ENCODE data around the gene UGT1A5. TPM values are rescaled to one million over a fixed set of nuclear protein-coding genes. Genes with fewer than 3 reads are reported as not detected.

UGT1A5 gene
- total and polyA plus RNA-seq, 2 of the 4 experiments (the other 2 are of a cell fraction): not detected

DNA sequence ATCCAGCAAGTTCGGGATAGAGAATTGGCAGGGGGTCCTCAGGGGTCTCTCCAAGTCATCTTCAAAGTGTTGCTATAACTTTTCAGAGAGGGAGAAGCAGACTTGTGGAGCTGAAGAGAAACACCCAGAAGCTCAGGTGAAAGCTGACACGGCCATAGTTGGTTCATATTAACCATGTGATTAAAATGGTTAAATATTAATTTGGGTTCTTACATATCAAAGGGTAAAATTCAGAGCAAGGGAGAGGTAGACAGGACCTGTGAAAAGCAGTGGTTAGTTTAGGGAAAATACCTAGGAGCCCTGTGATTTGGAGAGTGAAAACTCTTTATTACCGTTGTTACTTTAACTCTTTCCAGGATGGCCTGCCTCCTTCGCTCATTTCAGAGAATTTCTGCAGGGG lies 20.1 kb upstream of the UGT1A5 start, which contains the start of gene UGT1A6:
TSS of gene UGT1A6 (plus strand) at position 243 of the 400 bp plus-strand sequence. CDS start at position 358, 115 bp downstream.
- Histone ChIP-seq H2AFZ (replicated peaks; ENCODE audit: low read length, poor library complexity) (no peak within 1 kb of the TSS), H3K79me1 (ENCODE audit: low read depth in 1 of 2, low read length in 2 of 2) (no peaks in the 10 kb centered on the region), H3K27me3 (ENCODE audit: control insufficient read depth, insufficient read depth, low read length) (peaks cover 2% of the 10 kb centered on the region), H4K8ac (ENCODE audit: low read depth in 2 of 2, low read length in 2 of 2) (no peak within 1 kb of the TSS), H2BK5ac (ENCODE audit: low read depth, low read length, poor library complexity, severe bottlenecking) (no peak within 1 kb of the TSS), H3K56ac (ENCODE audit: extremely low read depth, insufficient read depth, low read length) (no peak within 1 kb of the TSS), H4K20me1 (ENCODE audit: insufficient read depth, low read length) (no peaks in the 10 kb centered on the region), H3K23ac (ENCODE audit: low read depth, low read length) (no peak within 1 kb of the TSS), H3K36me3 (ENCODE audit: control insufficient read depth, insufficient read depth, low read length) (no peaks in the 10 kb centered on the region), H3K27ac (ENCODE audit: insufficient read depth, low read length) (no peak within 1 kb of the TSS), H2BK20ac (ENCODE audit: low read depth, low read length) (no peak within 1 kb of the TSS), H4K5ac (ENCODE audit: low read depth, low read length) (no peak within 1 kb of the TSS), H3K14ac (replicated peaks; ENCODE audit: low read depth, low read length) (no peak within 1 kb of the TSS), H2BK120ac (ENCODE audit: low read depth, low read length) (no peak within 1 kb of the TSS), H4K91ac (ENCODE audit: insufficient read depth, low read depth, low read length) (no peak within 1 kb of the TSS), H2AK5ac (ENCODE audit: low read depth, low read length) (no peak within 1 kb of the TSS), H3K4me2 (ENCODE audit: low read depth, low read length) (no peak within 1 kb of the TSS), H2BK15ac (ENCODE audit: low read depth, low read length) (no peak within 1 kb of the TSS), H3K18ac (ENCODE audit: low read depth, low read length) (no peak within 1 kb of the TSS), H3K4me3 (ENCODE audit: insufficient read depth, low read depth, low read length) (no peak within 1 kb of the TSS), H3K9ac (ENCODE audit: low read depth, low read length) (no peak within 1 kb of the TSS), H2AK9ac (replicated peaks; ENCODE audit: low read depth, low read length, poor library complexity) (no peak within 1 kb of the TSS), H3K4me1 (ENCODE audit: control insufficient read depth, insufficient read depth, low read length) (no peaks in the 10 kb centered on the region), H3K9me1 (ENCODE audit: insufficient read depth, low read length) (no peaks in the 10 kb centered on the region), H3K9me3 (ENCODE audit: control insufficient read depth, insufficient read depth, low read length) (no peaks in the 10 kb centered on the region), H3K4ac (ENCODE audit: low read depth, low read length) (no peak within 1 kb of the TSS)
- dilution Hi-C loops (cut with HindIII; ENCODE audit: low sequenced_read_pairs, unreplicated experiment) (no loop called here), intact Hi-C loops (cut with micrococcal nuclease) (no loop called here), in situ Hi-C loops (cut with MboI; ENCODE audit: low sequenced_read_pairs) (no loop called here)
- BruUV-seq (replicated peaks): no TSS peak
- ChIA-PET CTCF (no interaction called here), POLR2A (ENCODE audit: unreplicated experiment) (no interaction called here)
- no peak for DNase-seq
- TF ChIP-seq SMC3 (IDR thresholded peaks at IDR 0.05; ENCODE audit: low read depth, low read length) (no peak), RFX5 (IDR thresholded peaks at IDR 0.05; ENCODE audit: low read depth, low read length) (no peak), MAZ (IDR thresholded peaks at IDR 0.05; ENCODE audit: borderline replicate concordance, low read depth, low read length) (no peak), CHD1 (IDR thresholded peaks at IDR 0.05; ENCODE audit: low read depth, low read length) (no peak), MAFK (IDR thresholded peaks at IDR 0.05; ENCODE audit: low read depth, low read length) (no peak), RCOR1 (IDR thresholded peaks at IDR 0.05; ENCODE audit: insufficient replicate concordance, low read length) (no peak), POLR2A (IDR thresholded peaks at IDR 0.05; ENCODE audit: low read depth, low read length) (no peak), BHLHE40 (IDR thresholded peaks at IDR 0.05; ENCODE audit: low read depth, low read length) (no peak), NFE2L2 (IDR thresholded peaks at IDR 0.05; ENCODE audit: low read depth, low read length) (no peak), CEBPB (IDR thresholded peaks at IDR 0.05; ENCODE audit: low read depth, low read length) (no peak)
- TF ChIP-seq, protein P1, sequence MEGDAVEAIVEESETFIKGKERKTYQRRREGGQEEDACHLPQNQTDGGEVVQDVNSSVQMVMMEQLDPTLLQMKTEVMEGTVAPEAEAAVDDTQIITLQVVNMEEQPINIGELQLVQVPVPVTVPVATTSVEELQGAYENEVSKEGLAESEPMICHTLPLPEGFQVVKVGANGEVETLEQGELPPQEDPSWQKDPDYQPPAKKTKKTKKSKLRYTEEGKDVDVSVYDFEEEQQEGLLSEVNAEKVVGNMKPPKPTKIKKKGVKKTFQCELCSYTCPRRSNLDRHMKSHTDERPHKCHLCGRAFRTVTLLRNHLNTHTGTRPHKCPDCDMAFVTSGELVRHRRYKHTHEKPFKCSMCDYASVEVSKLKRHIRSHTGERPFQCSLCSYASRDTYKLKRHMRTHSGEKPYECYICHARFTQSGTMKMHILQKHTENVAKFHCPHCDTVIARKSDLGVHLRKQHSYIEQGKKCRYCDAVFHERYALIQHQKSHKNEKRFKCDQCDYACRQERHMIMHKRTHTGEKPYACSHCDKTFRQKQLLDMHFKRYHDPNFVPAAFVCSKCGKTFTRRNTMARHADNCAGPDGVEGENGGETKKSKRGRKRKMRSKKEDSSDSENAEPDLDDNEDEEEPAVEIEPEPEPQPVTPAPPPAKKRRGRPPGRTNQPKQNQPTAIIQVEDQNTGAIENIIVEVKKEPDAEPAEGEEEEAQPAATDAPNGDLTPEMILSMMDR (conservative IDR thresholded peaks at IDR 0.05; ENCODE audit: low read depth, low read length): no peak
- TF ChIP-seq, protein P2, sequence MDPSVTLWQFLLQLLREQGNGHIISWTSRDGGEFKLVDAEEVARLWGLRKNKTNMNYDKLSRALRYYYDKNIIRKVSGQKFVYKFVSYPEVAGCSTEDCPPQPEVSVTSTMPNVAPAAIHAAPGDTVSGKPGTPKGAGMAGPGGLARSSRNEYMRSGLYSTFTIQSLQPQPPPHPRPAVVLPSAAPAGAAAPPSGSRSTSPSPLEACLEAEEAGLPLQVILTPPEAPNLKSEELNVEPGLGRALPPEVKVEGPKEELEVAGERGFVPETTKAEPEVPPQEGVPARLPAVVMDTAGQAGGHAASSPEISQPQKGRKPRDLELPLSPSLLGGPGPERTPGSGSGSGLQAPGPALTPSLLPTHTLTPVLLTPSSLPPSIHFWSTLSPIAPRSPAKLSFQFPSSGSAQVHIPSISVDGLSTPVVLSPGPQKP (IDR thresholded peaks at IDR 0.05; ENCODE audit: borderline replicate concordance, low read depth, low read length): no peak
- TF ChIP-seq, protein P3, sequence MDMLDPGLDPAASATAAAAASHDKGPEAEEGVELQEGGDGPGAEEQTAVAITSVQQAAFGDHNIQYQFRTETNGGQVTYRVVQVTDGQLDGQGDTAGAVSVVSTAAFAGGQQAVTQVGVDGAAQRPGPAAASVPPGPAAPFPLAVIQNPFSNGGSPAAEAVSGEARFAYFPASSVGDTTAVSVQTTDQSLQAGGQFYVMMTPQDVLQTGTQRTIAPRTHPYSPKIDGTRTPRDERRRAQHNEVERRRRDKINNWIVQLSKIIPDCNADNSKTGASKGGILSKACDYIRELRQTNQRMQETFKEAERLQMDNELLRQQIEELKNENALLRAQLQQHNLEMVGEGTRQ (IDR thresholded peaks at IDR 0.05; ENCODE audit: low read depth, low read length): no peak
- WGBS, 2 experiments (ENCODE audit: extremely low coverage in 2 of 2, insufficient read length in 1 of 2): 63% methylated on average over 3 of the region's 4 CpGs; no CpG with 5 or more reads in 1 of the 2 experiments
- ATAC-seq (ENCODE audit: low read depth): no peak
